ENCODE measurements around the gene CACNA1S.

- TF ChIP-seq CTCF (IDR thresholded peaks at IDR 0.05; ENCODE audit: low read length) (no peak), EZH2 (IDR thresholded peaks at IDR 0.05; ENCODE audit: borderline replicate concordance, low read length) (no peak)
Measured at GRCh38 chr1:201049248-201049831, 62.9 kb downstream of the CACNA1S start.
